ENCODE data around the gene GPC3.

GPC3 gene

DNA sequence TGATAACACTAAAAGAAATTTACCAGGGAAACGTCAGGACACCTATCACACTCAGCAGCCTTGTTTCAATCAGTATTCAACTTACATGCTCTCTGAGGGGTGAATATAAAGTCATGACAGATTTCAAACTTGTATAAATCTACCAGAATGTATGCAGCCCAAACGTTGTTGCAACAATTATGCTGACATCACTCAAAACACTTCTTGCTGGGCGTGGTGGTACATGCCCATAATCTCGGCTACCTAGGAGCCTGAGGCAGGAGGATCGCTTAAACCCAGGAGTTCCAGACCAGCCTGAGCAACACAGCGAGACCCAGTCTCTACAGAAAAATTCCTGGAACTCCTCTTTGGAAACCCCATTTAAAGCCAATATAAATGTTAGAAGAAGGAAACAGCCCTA lies 303.5 kb downstream of the GPC3 start:
- DNase-seq (ENCODE audit: low read depth) = no peak

- no peak for DNase-seq (ENCODE audit: low read depth)
Measured at GRCh38 chrX:133681421-133681820, 304.0 kb downstream of the GPC3 start.

DNA sequence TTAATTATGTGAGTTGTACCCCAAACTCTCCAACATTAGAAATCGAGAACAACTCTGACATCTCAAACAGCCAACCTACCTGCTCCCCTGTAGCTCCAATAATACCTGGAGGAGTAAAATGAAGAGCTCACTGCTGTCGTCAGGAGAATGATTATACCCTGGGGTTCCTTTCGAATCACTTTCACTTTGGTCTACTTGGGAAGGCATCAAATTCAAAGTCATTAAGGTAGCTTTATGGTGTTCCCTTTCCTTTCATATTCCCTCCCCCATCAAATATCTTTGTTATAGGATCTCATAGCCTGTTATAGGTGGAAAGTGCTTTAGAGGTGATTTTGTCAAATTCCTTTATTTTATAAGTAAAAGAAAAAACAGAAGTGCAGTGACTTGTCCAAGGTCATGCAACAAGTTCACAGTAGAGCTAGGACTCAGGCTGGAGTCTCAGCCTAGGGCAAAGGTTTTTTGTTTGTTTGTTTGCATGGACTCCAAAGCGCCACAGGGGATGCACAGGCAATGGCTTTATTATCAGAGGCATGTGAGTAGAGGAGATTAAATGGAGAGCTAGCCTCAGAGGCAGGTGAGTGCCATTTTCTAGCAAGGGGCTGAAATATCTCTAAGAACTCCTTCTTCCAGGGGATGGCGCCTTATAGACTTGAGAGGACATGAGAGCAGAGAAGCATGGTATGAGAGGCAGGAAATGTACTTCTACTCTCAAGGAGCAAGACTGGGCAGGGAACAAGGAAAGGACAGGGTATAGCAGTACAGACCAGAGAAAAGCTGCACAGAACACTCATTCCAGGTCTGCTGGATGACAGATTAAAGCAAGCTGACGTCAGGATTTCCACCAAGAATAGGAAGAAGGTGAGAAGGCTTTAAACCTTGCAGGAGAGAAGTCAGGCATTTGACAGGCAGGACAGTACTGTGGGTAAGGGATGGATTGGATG lies 308.0 kb downstream of the GPC3 start:
- DNase-seq (ENCODE audit: low read depth) = no peak

DNA sequence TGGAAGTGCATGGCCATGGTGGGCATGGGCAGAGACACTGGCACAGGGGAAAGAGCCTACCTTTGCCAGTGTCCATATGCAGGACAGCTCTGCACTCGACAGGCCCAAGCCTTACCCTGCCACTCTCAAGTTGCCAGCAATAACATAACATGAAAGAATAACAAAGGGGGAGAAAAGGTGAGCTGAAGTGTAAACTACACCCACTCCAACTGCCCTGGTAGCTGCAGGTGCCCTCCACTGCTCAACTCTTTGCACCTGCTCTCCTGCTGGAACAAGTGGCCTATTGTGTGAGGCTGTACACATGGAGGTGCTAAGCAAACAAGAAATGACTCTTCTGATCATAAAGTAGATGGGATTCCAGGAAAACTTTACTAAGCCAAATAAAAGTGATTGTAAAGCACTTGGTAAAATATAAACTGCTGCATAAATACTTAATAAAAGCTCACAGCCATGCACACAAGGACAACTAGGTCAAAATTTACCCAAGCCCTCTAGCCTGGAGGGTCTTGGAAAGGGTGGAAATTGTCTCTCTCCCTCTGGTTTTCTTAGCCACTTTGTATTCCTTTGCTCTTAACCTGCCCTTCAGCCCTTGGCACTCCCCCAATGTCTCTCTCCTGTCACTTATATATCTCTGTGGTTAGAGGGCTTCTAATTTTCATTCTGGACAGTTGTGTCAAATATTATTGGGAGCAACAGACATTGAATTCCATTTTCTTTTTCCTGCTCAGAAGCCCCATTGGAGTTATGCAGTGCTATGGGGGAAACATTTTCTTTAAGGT lies 308.9 kb downstream of the GPC3 start:
- no peak for DNase-seq (ENCODE audit: low read depth)

DNA sequence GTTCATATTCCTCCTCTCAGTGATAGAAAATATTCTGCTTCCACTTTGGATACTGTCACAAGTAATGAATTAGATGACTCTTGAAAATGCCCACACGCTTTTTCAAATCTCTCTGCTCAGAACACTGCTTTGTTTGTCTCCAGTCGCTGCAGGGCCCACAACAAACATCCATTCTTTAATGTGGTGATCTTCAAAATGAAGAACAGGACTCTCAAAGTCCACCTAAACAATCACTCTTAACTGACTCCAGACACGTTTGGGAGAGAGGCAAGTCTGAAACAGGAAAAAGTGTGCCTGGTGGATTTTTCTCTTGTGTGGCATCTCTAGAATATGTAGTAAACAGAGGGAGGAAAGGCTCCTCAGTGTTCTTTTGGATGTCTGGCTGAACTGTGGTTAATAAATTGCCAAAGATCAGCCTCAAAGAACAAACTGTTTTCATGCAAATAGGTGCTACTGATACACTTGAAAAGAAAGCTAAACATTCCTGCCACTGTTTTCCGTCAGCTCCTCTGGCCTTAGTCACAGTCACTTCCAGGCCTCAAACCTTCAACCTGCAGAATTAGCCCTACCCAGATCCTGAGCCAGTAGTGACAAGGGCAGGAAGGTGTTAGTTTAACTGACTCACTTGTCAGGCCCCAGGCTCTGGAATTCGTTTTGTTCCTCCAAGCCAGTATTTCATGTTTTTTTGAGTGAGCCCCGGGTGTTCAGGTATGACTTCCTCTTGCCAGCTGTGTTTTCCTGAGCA lies 310.5 kb downstream of the GPC3 start:
- no peak for DNase-seq (ENCODE audit: low read depth)

GRCh38 chrX:133670383-133670782 lies 315.0 kb downstream of the GPC3 start:
- DNase-seq (ENCODE audit: low read depth) = peak; percentile 31

- no peak for DNase-seq (ENCODE audit: low read depth)
Measured at GRCh38 chrX:133669214-133669613, 316.2 kb downstream of the GPC3 start.

GRCh38 chrX:133668225-133668931 lies 317.0 kb downstream of the GPC3 start:
- DNase-seq (ENCODE audit: low read depth) = no peak

GRCh38 chrX:133666256-133666655 lies 319.1 kb downstream of the GPC3 start:
- DNase-seq (ENCODE audit: low read depth) = no peak

DNA sequence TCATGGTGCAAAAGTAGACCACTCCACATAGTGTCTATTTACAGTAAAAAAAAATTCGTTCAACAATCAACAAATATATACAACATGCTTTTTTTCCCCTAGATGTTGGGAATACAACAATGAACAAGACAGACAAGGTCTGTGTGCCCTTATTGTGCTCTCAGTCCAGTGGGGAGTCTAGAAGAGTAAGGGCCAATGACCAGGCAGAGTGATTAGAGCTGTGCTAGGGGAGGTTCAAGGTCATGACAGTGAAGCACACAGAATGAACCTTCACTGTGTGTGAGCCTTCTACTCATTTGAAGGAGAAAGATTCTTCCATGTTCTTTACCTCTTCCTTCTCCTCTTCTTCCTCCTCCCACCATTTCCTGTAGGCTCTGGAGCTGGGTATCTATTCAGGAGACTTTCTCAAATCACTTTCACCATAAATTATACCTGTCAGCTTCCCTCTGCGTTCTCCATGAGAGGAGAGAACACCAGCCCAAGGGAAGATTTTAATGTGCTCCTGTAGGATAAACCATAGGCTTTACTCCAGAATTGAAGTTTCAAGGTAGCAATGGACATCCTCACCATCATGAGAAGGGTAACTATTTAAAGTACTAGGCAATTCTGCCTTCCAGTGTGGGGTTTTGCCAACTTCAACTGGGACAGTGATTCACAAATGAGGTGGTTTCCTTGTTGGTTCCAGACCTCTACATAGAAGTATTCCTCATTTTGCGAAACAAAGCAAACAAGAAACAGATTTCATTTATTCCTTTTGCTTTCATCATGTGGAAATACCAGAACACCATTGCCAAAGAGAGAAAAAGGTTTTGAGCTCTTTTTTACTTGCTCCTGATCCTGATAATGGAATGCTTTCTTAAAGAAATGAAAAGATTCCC lies 323.2 kb downstream of the GPC3 start:
- DNase-seq (ENCODE audit: low read depth) = peak; percentile 83

DNA sequence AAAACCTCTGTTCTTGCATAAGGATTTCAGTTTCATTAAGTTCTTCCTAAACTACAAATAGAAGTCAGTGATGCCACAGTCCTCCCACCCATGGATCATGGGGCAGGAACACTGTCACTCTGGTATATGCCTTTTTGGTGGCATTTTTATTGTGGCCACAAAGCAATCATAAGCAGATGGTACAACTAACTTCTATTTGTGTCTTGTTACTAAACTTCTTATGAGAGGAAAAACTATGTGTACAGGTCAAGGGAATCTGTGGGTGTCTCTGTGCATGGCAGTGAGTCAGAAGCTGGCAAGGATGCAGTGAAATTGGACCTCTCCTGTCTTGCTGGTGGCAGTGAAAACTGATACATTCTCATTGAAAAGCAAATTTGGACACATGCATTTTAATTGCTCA lies 325.1 kb downstream of the GPC3 start:
- peak; percentile 89 for DNase-seq (ENCODE audit: low read depth)

DNA sequence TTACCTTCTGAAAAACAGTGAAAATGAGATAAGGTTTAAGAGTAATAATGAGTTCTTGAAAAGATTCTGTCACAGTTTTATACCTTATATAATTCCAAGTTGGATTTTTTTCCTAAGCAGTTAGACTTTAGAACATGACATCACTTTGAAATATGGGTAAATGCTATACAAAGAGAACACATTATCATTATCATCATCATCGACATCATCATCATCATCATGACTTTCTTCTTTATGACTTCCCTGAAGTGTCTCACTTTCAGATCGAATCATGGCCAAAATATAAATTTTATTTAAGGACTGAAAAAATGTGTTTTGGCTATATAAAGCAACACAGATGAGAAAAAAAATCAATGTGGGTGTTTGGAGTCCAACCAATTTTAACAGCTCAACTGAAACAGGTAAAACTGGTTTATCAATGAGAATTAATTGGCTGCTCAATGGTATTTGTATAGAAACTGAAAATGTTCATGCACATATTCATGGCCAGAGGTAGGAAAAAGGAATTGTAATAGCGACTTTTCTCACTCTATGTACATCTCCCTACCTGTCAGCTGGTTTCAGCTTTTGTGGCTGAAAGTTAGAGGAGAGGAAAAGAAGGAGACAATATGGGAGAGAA lies 327.0 kb downstream of the GPC3 start:
- no peak for DNase-seq (ENCODE audit: low read depth)

DNA sequence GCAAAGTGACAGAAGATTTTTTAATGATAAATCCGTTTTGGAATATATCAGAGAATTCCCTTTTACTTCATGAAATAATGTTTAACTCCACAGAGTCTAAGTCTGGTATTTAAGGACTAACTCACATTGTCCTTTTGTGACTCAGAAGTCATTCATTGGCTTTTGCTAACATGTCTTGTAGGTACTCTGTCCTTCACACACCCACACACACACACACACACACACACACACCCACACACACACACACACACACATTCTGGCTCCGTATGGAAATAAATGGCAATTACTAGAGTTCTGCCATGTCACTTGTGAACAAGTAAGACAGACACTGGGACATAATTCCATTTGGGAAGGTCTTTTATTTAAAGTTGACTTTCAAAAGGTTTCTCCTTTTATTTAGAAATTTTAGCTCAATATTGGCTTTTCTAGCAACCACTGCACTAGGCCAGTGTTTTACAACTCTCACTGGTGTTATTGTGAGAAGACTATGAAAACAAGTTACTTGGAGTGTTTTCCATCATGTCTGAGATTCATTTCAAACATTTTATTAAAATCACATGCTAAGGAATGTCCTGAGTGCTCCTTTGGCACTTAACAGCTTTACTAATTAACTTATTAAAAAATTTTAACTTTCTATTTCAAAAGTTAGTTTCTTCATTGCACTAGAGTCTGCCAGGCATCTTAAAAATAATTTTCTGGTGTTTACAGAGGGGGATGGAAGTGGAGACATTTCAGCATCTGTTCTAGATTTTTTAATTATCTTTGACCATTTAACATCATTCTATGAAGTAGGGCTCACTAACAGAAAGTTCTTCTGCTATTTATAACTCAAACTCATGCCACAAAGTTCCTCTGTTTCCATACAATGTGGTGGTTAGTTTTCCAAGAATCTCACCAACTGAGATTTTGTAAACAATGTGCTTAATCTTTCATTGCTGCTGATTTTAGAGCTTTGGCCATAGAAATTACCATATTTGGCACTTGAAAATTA lies 329.8 kb downstream of the GPC3 start:
- DNase-seq (ENCODE audit: low read depth) = peak; percentile 69

GRCh38 chrX:133654811-133655210 lies 330.6 kb downstream of the GPC3 start:
- peak; percentile 71 for DNase-seq (ENCODE audit: low read depth)

DNA sequence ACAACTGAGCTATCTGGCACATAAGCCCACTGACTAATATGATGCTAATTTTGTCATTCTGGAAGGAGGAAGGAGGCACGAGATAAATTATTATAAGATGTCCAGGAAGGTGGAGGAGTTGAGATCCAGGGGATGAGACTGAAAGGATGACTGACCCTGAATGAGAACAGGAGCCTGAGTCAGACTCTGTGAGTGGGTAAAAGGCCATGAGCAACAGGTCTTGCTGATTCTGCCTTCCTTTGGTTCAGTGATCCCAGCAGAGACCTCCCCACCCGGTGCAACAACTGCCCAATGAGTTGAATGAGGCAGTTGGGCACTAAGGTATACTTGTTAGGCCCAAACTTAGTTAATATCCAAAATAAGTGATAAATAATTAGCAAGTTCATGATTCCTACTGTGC lies 332.0 kb downstream of the GPC3 start:
- DNase-seq (ENCODE audit: low read depth) = no peak

- DNase-seq (ENCODE audit: low read depth) = no peak
Measured at GRCh38 chrX:133652185-133652584, 333.2 kb downstream of the GPC3 start.

DNA sequence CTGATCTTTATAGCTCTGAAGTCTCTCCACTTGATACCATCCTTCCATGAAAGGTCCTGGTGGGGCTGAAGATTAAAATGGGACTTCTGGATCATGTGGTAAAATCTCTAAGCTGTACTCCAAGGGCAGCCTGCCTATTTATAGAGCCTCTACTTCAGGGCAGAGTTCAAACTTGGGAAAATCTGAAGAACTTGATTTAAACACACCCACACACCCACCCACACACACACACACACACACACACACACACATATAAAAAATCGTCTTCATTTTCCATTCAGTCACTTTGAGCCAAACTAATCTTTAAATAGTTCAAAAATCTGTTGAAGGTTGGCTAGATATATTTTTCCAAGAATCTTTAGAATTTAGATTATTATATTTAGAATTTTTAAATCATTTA lies 335.2 kb downstream of the GPC3 start:
- no peak for DNase-seq (ENCODE audit: low read depth)

GRCh38 chrX:133649651-133650050 lies 335.7 kb downstream of the GPC3 start:
- no peak for DNase-seq (ENCODE audit: low read depth)

DNA sequence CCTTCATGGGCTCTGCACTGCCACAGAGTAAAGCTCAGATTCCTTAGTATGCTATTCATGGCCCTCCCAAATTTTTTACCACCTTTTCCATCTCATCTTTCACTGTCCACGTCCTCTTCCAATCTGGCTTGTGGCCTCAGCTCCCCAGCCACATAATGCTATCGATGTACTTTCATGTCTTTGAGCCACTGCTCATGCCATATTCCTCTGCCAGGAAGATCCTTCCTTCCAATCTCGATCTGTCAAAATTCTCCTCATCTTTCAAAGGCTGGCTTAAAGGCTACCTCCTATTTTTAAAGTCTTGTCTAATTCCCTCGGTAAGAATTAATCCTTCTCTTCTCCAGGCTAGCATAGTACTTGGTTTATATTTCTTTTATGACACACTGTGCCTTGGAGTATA lies 336.8 kb downstream of the GPC3 start:
- DNase-seq (ENCODE audit: low read depth) = no peak
